Neural cell (in vitro differentiated cells): ENCODE data around the gene NF2. TPM values are rescaled to one million over a fixed set of nuclear protein-coding genes. Genes with fewer than 3 reads are reported as not detected.
"Not testable (repeated sequence)": the region's sequence is repeated elsewhere in the genome, so short reads cannot be mapped to it uniquely, and the experiment has no call there.

ENCODE experiments used
- H2AFZ ChIP-seq: fragments of 200-600, 300-800 bp; sonication (generic), shearing (Covaris generic); 2 replicates; pipeline ENCODE4 v1.6.0; 2014; ENCODE audit warnings: low read depth, mild to moderate bottlenecking, antibody characterized with exemption, low read length, moderate library complexity
- H3F3A ChIP-seq: fragments of 200-600 bp; shearing (Covaris generic); 2 replicates; pipeline ENCODE4 v1.6.1; 2016; ENCODE audit warnings: mild to moderate bottlenecking, moderate library complexity, mixed read lengths, antibody characterized with exemption, low read length; ENCODE audit not compliant: insufficient read depth, poor library complexity, severe bottlenecking
- H3K27ac ChIP-seq: fragments of 200-600, 300-800 bp; sonication (generic), shearing (Covaris generic); 2 replicates; pipeline ENCODE4 v1.5.1; 2014; ENCODE audit warnings: mild to moderate bottlenecking, low read length, moderate library complexity
- H3K27me3 ChIP-seq: fragments of 300-800, 200-600 bp; sonication (generic), shearing (Covaris generic); 2 replicates; pipeline ENCODE4 v1.6.0; 2014; ENCODE audit warnings: mild to moderate bottlenecking, low read depth, low read length, moderate library complexity; ENCODE audit not compliant: insufficient read depth
- H3K36me3 ChIP-seq: fragments of 300-800, 200-600 bp; sonication (generic), shearing (Covaris generic); 2 replicates; pipeline ENCODE4 v1.5.1; 2014; ENCODE audit warnings: mild to moderate bottlenecking, antibody characterized with exemption, low read length, moderate library complexity; ENCODE audit not compliant: insufficient read depth
- H3K4me2 ChIP-seq: fragments of 300-800, 200-600 bp; sonication (generic), shearing (Covaris generic); 2 replicates; pipeline ENCODE4 v1.6.0; 2014; ENCODE audit warnings: mild to moderate bottlenecking, low read length
- H3K4me3 ChIP-seq: fragments of 300-800, 200-600 bp; sonication (generic), shearing (Covaris generic); 2 replicates; pipeline ENCODE4 v1.5.1; 2014; ENCODE audit warnings: mild to moderate bottlenecking, low read length, moderate library complexity
- H3K79me2 ChIP-seq: fragments of 200-600 bp; shearing (Covaris generic); replicated peaks from 2 replicates; pipeline ENCODE4 v1.6.0; 2014; ENCODE audit warnings: mild to moderate bottlenecking, low read length, moderate library complexity; ENCODE audit not compliant: insufficient read depth
- H3K9ac ChIP-seq: fragments of 300-800, 200-600 bp; sonication (generic), shearing (Covaris generic); 2 replicates; pipeline ENCODE4 v1.6.1; 2016; ENCODE audit warnings: mild to moderate bottlenecking, low read length, mixed read lengths
- H3K9me2 ChIP-seq: fragments of 200-600 bp; shearing (Covaris generic); 2 replicates; pipeline ENCODE4 v1.6.1; 2016; ENCODE audit warnings: mild to moderate bottlenecking, low read length, mixed read lengths; ENCODE audit not compliant: insufficient read depth
- H3K9me3 ChIP-seq: fragments of 200-600, 300-800 bp; sonication (generic), shearing (Covaris generic); 2 replicates; pipeline ENCODE4 v1.6.1; 2016; ENCODE audit warnings: mild to moderate bottlenecking, mixed run types, low read length, moderate library complexity, mixed read lengths
- H4K20me1 ChIP-seq: fragments of 200-600 bp; shearing (Covaris generic); 2 replicates; pipeline ENCODE4 v1.6.1; 2016; ENCODE audit warnings: mild to moderate bottlenecking, mixed run types; ENCODE audit not compliant: insufficient read depth
- EP300 ChIP-seq: fragments of 450-650 bp; conservative IDR thresholded peaks from 2 replicates; pipeline ENCODE4 v1.6.1; 2014; ENCODE audit warnings: antibody characterized with exemption, mild to moderate bottlenecking, moderate library complexity; ENCODE audit not compliant: poor library complexity, severe bottlenecking
- EZH2 ChIP-seq: fragments of 200-600, 300-800 bp; shearing (Covaris generic), sonication (generic); IDR thresholded peaks from 2 replicates; pipeline ENCODE4 v1.6.1; 2014; ENCODE audit warnings: antibody characterized with exemption, low read length, borderline replicate concordance, mild to moderate bottlenecking; ENCODE audit not compliant: insufficient read depth, poor library complexity, severe bottlenecking
- MXI1 ChIP-seq: fragments of 450-650 bp; conservative IDR thresholded peaks from 2 replicates; pipeline ENCODE4 v1.6.1; 2014; ENCODE audit warnings: antibody characterized with exemption, mild to moderate bottlenecking; ENCODE audit not compliant: poor library complexity, severe bottlenecking
- POLR2AphosphoS5 ChIP-seq: IDR thresholded peaks from 2 replicates; pipeline ENCODE4 v1.6.1; 2012
- RAD21 ChIP-seq: fragments of 450-650 bp; conservative IDR thresholded peaks from 2 replicates; pipeline ENCODE4 v1.6.1; 2014; ENCODE audit warnings: antibody characterized with exemption, mild to moderate bottlenecking, moderate library complexity
- SMC3 ChIP-seq: fragments of 450-650 bp; conservative IDR thresholded peaks from 2 replicates; pipeline ENCODE4 v1.6.1; 2014; ENCODE audit warnings: antibody characterized with exemption, mild to moderate bottlenecking, moderate library complexity; ENCODE audit not compliant: poor library complexity
- TAF1 ChIP-seq: IDR thresholded peaks from 2 replicates; pipeline ENCODE4 v1.6.1; 2012; ENCODE audit warnings: low read depth
- polyA plus RNA-seq: library from polyadenylated mRNA; depleted of rRNA; stranded (reverse); fragments of >200 nt; gene quantifications from 2 replicates; pipeline ENCODE4 v1.2.3, GENCODE V29; 2014
- TF ChIP-seq, protein P1 (sequence below): IDR thresholded peaks from 2 replicates; pipeline ENCODE4 v1.6.1; 2012; ENCODE audit warnings: borderline replicate concordance
- TF ChIP-seq, protein P2 (sequence below): fragments of 450-650 bp; IDR thresholded peaks from 2 replicates; pipeline ENCODE4 v1.5.1; 2014; ENCODE audit warnings: antibody characterized with exemption, mild to moderate bottlenecking, moderate library complexity; ENCODE audit not compliant: poor library complexity, severe bottlenecking

Gene NF2
- polyA plus RNA-seq, 1 donor from 2014 or later = 18.7 TPM

DNA sequence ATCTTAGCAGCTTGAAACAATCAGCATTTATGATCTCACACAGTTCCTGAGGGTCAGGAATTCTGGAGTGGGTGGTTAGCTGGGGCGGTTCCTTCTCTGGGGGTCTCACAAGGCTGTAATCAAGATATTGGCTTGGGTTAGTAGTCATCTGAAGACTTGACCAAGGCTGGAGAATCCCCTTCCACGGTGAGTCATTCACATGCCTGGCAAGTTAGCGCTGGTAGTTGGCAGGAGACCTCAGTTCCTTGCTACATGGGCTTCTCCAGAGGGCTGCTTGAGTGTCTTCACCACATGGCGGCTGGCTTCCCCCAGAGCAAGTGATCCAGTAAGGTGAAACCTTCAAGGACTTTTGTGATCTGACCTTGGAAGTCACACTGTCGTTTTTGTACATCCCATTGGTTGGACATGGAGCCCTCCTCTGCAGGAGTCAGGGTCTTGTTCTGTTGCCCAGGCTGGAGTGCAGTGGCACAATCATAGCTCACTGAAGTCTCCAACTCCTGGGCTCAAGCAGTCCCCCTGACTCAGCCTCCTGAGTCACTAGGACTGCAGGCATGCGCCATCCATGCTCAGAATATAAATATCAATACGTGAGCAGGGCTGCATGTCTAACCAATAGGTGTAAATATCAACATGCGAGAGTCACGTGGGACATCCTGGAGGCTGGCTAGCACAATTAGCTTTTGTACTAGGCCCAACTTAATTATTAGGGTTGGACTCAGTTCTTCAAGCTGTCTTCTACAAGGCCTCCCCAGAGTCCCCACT lies 15.3 kb upstream of the NF2 start:
- Histone ChIP-seq H3K9me3 (no peaks in the 10 kb centered on the region), H3K9me2 (no peaks in the 10 kb centered on the region), H3K9ac (no peak overlapping the region), H3K4me3 (no peak overlapping the region), H3K27me3 (no peaks in the 10 kb centered on the region), H3K4me2 (no peak overlapping the region), H3K79me2 (no peaks in the 10 kb centered on the region), H3F3A (no peaks in the 10 kb centered on the region), H2AFZ (no peak overlapping the region), H4K20me1 (no peaks in the 10 kb centered on the region), H3K36me3 (no peaks in the 10 kb centered on the region), H3K27ac (no peak overlapping the region)
- TF ChIP-seq SMC3 = no peak
- no peak for TF ChIP-seq EZH2
- TF ChIP-seq, protein P1, sequence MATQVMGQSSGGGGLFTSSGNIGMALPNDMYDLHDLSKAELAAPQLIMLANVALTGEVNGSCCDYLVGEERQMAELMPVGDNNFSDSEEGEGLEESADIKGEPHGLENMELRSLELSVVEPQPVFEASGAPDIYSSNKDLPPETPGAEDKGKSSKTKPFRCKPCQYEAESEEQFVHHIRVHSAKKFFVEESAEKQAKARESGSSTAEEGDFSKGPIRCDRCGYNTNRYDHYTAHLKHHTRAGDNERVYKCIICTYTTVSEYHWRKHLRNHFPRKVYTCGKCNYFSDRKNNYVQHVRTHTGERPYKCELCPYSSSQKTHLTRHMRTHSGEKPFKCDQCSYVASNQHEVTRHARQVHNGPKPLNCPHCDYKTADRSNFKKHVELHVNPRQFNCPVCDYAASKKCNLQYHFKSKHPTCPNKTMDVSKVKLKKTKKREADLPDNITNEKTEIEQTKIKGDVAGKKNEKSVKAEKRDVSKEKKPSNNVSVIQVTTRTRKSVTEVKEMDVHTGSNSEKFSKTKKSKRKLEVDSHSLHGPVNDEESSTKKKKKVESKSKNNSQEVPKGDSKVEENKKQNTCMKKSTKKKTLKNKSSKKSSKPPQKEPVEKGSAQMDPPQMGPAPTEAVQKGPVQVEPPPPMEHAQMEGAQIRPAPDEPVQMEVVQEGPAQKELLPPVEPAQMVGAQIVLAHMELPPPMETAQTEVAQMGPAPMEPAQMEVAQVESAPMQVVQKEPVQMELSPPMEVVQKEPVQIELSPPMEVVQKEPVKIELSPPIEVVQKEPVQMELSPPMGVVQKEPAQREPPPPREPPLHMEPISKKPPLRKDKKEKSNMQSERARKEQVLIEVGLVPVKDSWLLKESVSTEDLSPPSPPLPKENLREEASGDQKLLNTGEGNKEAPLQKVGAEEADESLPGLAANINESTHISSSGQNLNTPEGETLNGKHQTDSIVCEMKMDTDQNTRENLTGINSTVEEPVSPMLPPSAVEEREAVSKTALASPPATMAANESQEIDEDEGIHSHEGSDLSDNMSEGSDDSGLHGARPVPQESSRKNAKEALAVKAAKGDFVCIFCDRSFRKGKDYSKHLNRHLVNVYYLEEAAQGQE = no peak
- TF ChIP-seq, protein P2, sequence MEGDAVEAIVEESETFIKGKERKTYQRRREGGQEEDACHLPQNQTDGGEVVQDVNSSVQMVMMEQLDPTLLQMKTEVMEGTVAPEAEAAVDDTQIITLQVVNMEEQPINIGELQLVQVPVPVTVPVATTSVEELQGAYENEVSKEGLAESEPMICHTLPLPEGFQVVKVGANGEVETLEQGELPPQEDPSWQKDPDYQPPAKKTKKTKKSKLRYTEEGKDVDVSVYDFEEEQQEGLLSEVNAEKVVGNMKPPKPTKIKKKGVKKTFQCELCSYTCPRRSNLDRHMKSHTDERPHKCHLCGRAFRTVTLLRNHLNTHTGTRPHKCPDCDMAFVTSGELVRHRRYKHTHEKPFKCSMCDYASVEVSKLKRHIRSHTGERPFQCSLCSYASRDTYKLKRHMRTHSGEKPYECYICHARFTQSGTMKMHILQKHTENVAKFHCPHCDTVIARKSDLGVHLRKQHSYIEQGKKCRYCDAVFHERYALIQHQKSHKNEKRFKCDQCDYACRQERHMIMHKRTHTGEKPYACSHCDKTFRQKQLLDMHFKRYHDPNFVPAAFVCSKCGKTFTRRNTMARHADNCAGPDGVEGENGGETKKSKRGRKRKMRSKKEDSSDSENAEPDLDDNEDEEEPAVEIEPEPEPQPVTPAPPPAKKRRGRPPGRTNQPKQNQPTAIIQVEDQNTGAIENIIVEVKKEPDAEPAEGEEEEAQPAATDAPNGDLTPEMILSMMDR = no peak
- TF ChIP-seq POLR2AphosphoS5 = no peak
- no peak for TF ChIP-seq EP300
- no peak for TF ChIP-seq RAD21
- TF ChIP-seq TAF1 = no peak
- TF ChIP-seq MXI1 = no peak

- Histone ChIP-seq H3K27ac (no peak overlapping the region), H3K9me3 (no peaks in the 10 kb centered on the region), H3K4me3 (no peak overlapping the region), H3K27me3 (no peaks in the 10 kb centered on the region), H3F3A (no peaks in the 10 kb centered on the region), H3K4me2 (no peak overlapping the region), H3K9ac (no peak overlapping the region), H3K9me2 (no peaks in the 10 kb centered on the region), H4K20me1 (no peaks in the 10 kb centered on the region), H2AFZ (no peak overlapping the region), H3K36me3 (no peaks in the 10 kb centered on the region), H3K79me2 (no peaks in the 10 kb centered on the region)
- no peak for TF ChIP-seq TAF1
- no peak for TF ChIP-seq SMC3
- TF ChIP-seq, protein P2 = no peak
- no peak for TF ChIP-seq MXI1
- TF ChIP-seq, protein P1 = no peak
- no peak for TF ChIP-seq EP300
- TF ChIP-seq EZH2 = no peak
- TF ChIP-seq RAD21 = no peak
- TF ChIP-seq POLR2AphosphoS5 = no peak
Observed at GRCh38 chr22:29593923-29594322, 9.5 kb upstream of the NF2 start.

DNA sequence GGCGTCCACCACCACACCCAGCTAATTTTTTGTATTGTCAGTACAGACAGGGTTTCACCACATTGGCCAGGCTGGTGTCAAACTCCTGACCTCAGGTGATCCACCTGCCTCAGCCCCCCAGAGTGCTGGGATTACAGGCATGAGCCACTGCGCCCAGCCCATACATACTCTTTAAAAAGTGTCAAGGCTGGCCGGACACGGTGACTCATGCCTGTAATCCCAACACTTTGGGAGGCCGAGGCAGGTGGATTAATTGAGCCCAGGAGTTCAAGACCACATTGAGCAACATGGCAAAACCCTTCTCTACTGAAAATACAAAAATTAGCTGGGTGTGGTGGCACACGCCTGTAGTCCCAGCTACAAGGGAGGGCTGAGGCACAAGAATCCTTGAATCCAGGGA lies 9.0 kb upstream of the NF2 start:
- not testable (repeated sequence) for H3K79me2 ChIP-seq, H3F3A ChIP-seq, H3K4me3 ChIP-seq, H3K9me3 ChIP-seq, H3K4me2 ChIP-seq, H2AFZ ChIP-seq, H3K9ac ChIP-seq, H4K20me1 ChIP-seq, H3K27me3 ChIP-seq, H3K36me3 ChIP-seq, H3K27ac ChIP-seq, H3K9me2 ChIP-seq
